Testis (tissue), 3 donors: ENCODE results near the gene KATNB1. TPM values are rescaled to one million over a fixed set of nuclear protein-coding genes. Genes with fewer than 3 reads are reported as not detected.

Experiments used
- DNase-seq: peaks from one replicate; pipeline ENCODE4 v3.0.0-alpha.2; 2019
- H3K27ac ChIP-seq, 2 donors: fragments of 200-600 bp; sonication (generic); one replicate each; pipeline ENCODE4 v1.5.1; 2019
- H3K27me3 ChIP-seq: fragments of 200-600 bp; sonication (generic); one replicate; pipeline ENCODE4 v1.5.1; 2019
- H3K36me3 ChIP-seq: fragments of 200-600 bp; sonication (generic); one replicate; pipeline ENCODE4 v1.5.1; 2017; ENCODE audit warnings: low read depth; ENCODE audit errors: missing control alignments
- H3K4me1 ChIP-seq: fragments of 200-600 bp; sonication (generic); one replicate; pipeline ENCODE4 v1.5.1; 2019
- H3K4me3 ChIP-seq, 2 donors: fragments of 200-600 bp; sonication (generic); one replicate each; pipeline ENCODE4 v1.5.1; 2017 to 2019
- H3K9me3 ChIP-seq: fragments of 200-600 bp; sonication (generic); one replicate; pipeline ENCODE4 v1.5.1; 2017
- CTCF ChIP-seq, 3 experiments: fragments of 450-650 bp in 2 of 3; fragments of 200-600 bp in 1 of 3; sonication (generic) in 1 of 3; IDR thresholded peaks; one replicate each; pipeline ENCODE4 v1.5.1; 2016 to 2019; ENCODE audit warnings: antibody characterized with exemption in 3 of 3, mild to moderate bottlenecking in 2 of 3, moderate library complexity in 1 of 3
- POLR2A ChIP-seq: fragments of 450-650 bp; IDR thresholded peaks from one replicate; pipeline ENCODE4 v1.6.1; 2017; ENCODE audit warnings: antibody characterized with exemption, mild to moderate bottlenecking, moderate library complexity
- WGBS, 2 donors: methylation state at CpG; one replicate each; pipeline ENCODE4 v1.1.5; 2018; 5-methylcytosine and 5-hydroxymethylcytosine counted together
- intact Hi-C: fragments of 100-400 bp; cut with DNase I; formaldehyde crosslinking; loops from one replicate; pipeline ENCODE4 v1.15.1; 2023; ENCODE audit warnings: low total_unique reads
- polyA plus RNA-seq: library from polyadenylated mRNA; stranded (reverse); fragments of 350-450 nt; fragmentation: Illumina TruSeq; extraction: RNeasy Lipid Tissue Mini Kit (QIAGEN cat#74804); gene quantifications from one replicate; pipeline ENCODE4 v1.2.3, GENCODE V29; 2014; ENCODE audit warnings: low read depth, low replicate concordance; ENCODE audit not compliant: insufficient read depth
- total RNA-seq, 2 donors: library from RNA; depleted of rRNA; stranded (reverse); fragments of >200 nt; gene quantifications; one replicate each; pipeline ENCODE4 v1.2.3, GENCODE V29; 2016

Gene KATNB1
- total and polyA plus RNA-seq, 3 donors from 2014 or later, result 52.7 to 105 (median 53.5) TPM

- no peaks in the 10 kb centered on the region for H3K9me3 ChIP-seq
- TF ChIP-seq POLR2A, result no peak
- TF ChIP-seq CTCF (IDR thresholded peaks at IDR 0.05), result no peak
- no peak overlapping the region for H3K4me3 ChIP-seq
- H3K4me1 ChIP-seq, result no peaks in the 10 kb centered on the region
- H3K27ac ChIP-seq, result no peak overlapping the region
- no peak for DNase-seq
- no peaks in the 10 kb centered on the region for H3K36me3 ChIP-seq
- no peaks in the 10 kb centered on the region for H3K27me3 ChIP-seq
- intact Hi-C loops, result loop anchor here (10.0 kb wide), 1 partner anchor 246 kb away; the partner anchor contains the start of genes USB1 and ZNF319
- WGBS, 2 donors, result 78 to 85% methylated on average over 17 to 33 of the region's 33 CpGs
These were observed 23.0 kb downstream of the KATNB1 start for GRCh38 chr16:57758331-57759117.

- no peak for DNase-seq
- Histone ChIP-seq H3K4me3 (no peak overlapping the region), H3K27ac (no peak overlapping the region), H3K9me3 (no peaks in the 10 kb centered on the region), H3K4me1 (no peaks in the 10 kb centered on the region), H3K36me3 (no peaks in the 10 kb centered on the region), H3K27me3 (no peaks in the 10 kb centered on the region)
- no peak for TF ChIP-seq CTCF (IDR thresholded peaks at IDR 0.05)
- no peak for TF ChIP-seq POLR2A
- intact Hi-C loops, result loop anchor here (10.0 kb wide), 1 partner anchor 246 kb away; the partner anchor contains the start of genes USB1 and ZNF319
- WGBS, 2 donors, result 88% methylated on average over 7 of the region's 7 CpGs; no CpG with 5 or more reads in 1 of the 2 donors
These were observed 23.6 kb downstream of the KATNB1 start for GRCh38 chr16:57759131-57759530.

- 87 to 88% methylated on average over 16 to 21 of the region's 21 CpGs for WGBS, 2 donors
- no peaks in the 10 kb centered on the region for H3K36me3 ChIP-seq
- H3K27ac ChIP-seq, result no peak overlapping the region
- no peaks in the 10 kb centered on the region for H3K4me1 ChIP-seq
- no peak for DNase-seq
- intact Hi-C loops, result loop anchor here (5.0 to 10.0 kb wide), 2 partner anchors 103 to 245 kb away; partner anchors contain the start of genes USB1 and ZNF319
- H3K27me3 ChIP-seq, result no peaks in the 10 kb centered on the region
- no peaks in the 10 kb centered on the region for H3K9me3 ChIP-seq
- no peak overlapping the region for H3K4me3 ChIP-seq
- TF ChIP-seq POLR2A, result no peak
These were observed 24.2 kb downstream of the KATNB1 start for GRCh38 chr16:57759541-57760356.

- Histone ChIP-seq H3K9me3 (no peaks in the 10 kb centered on the region), H3K4me1 (no peaks in the 10 kb centered on the region), H3K36me3 (no peaks in the 10 kb centered on the region), H3K27me3 (no peaks in the 10 kb centered on the region), H3K27ac (no peak overlapping the region), H3K4me3 (no peak overlapping the region)
- TF ChIP-seq CTCF (IDR thresholded peaks at IDR 0.05), result no peak
- no peak for TF ChIP-seq POLR2A
- intact Hi-C loops, result loop anchor here (5.0 kb wide), 1 partner anchor 102 kb away; no protein-coding TSS in a partner anchor
- no peak for DNase-seq
- 88 to 89% methylated on average over 19 to 40 of the region's 40 CpGs for WGBS, 2 donors
These were observed 25.0 kb downstream of the KATNB1 start for GRCh38 chr16:57760357-57761160.
